ENCODE results near the gene CAMK1D. TPM values are rescaled to one million over a fixed set of nuclear protein-coding genes. Genes with fewer than 3 reads are reported as not detected.

CAMK1D gene
- total and polyA plus RNA-seq, 2 experiments from 2014 or later: 4.6 to 7.2 TPM

DNA sequence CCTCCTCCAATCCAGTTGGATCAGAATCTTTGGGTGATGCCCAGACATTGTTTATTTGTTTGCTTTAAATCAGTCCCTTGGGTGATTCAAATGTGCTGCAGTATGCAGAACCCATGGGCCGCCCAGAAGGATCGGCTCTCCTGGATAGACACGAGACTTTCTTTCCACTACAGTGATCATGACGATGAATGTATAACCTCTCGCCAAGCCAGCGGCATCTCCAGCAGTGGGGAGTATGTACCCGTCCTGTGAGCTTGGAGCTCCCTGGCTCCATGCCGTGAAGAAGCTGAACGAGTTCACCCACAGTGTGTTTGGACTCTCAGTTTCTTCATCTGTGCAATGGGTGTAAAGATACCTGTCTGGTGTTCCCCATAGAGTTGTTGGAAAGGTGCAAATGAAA, 162.3 kb downstream of the CAMK1D start:
- H2AFZ ChIP-seq: no peak overlapping the region
- H3K9me3 Mint-ChIP-seq: no peaks in the 10 kb centered on the region; the same call in 2 of the 3 replicates
- H3K27ac Mint-ChIP-seq: no peak overlapping the region
- ATAC-seq (no peak), DNase-seq (ENCODE audit: low spot score) (no peak)
- TF ChIP-seq ZNF462 (CRISPR knock-in tag; IDR thresholded peaks at IDR 0.05): no peak
- H3K27ac ChIP-seq (ENCODE audit: low read depth): no peak overlapping the region
- peaks cover 4% of the 10 kb centered on the region; the same call in 1 of the 3 replicates for H3K36me3 Mint-ChIP-seq (ENCODE audit: low read depth)
- H3F3A ChIP-seq (replicated peaks; ENCODE audit: low read depth): no peaks in the 10 kb centered on the region
- H3K27me3 ChIP-seq (ENCODE audit: insufficient read depth): no peaks in the 10 kb centered on the region
- H3K4me3 Mint-ChIP-seq: no peak overlapping the region
- peaks cover 4% of the 10 kb centered on the region for H3K27me3 Mint-ChIP-seq (ENCODE audit: insufficient read depth, low read depth, poor library complexity)
- peaks cover 9% of the 10 kb centered on the region; the same call in 1 of the 2 replicates for H3K4me1 ChIP-seq (ENCODE audit: insufficient read depth)
- H3K36me3 ChIP-seq (ENCODE audit: insufficient read depth): no peaks in the 10 kb centered on the region
- H4K20me1 ChIP-seq (replicated peaks; ENCODE audit: insufficient read depth): 0 out of 2 replicates have a peak, but pooled peaks cover 5% of the 10 kb centered on the region
- no peak overlapping the region for H3K4me2 ChIP-seq
- peaks cover 15% of the 10 kb centered on the region for H3K4me1 Mint-ChIP-seq
- H3K4me3 ChIP-seq: no peak overlapping the region
- H3K9me2 ChIP-seq (ENCODE audit: insufficient read depth): no peaks in the 10 kb centered on the region
- H3K79me2 ChIP-seq (replicated peaks; ENCODE audit: insufficient read depth): no peaks in the 10 kb centered on the region; the same call in 1 of the 2 replicates

DNA sequence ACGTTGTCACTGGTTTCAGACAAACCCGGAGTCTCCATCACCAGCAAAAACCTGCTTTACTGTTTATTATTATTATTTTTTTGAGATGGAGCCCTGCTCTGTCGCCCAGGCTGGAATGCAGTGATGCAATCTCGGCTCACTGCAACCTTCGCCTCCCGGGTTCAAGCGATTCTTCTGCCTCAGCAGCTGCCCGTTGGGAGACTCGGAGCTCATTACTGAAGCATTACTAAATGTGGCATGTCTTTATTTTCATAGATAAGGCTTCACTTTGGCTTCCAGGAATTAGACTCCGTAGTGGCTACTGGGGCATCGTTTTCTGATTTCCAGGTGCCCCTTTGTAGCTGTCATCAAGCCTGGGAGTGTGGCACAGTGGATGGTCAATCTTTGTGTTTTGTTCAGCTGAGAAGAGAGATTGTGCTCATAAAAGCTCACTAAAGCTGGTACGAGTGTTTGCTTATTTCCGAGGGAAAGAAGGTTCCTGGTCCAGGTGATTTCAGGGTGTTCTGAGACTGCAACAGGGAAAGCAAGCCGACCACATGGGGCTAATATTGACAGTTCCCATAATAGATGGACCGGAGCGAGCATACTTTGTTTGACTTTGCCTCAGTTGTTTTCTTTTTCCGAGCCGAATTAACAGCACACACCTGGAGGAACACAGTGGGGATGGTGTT, 163.1 kb downstream of the CAMK1D start:
- no peak overlapping the region for H3K4me3 ChIP-seq
- no peak overlapping the region for H3K4me2 ChIP-seq
- peaks cover 4% of the 10 kb centered on the region; the same call in 1 of the 3 replicates for H3K36me3 Mint-ChIP-seq (ENCODE audit: low read depth)
- ATAC-seq (no peak), DNase-seq (ENCODE audit: low spot score) (no peak)
- H4K20me1 ChIP-seq (replicated peaks; ENCODE audit: insufficient read depth): no peaks in the 10 kb centered on the region
- H3K27me3 ChIP-seq (ENCODE audit: insufficient read depth): no peaks in the 10 kb centered on the region
- no peaks in the 10 kb centered on the region for H3K9me2 ChIP-seq (ENCODE audit: insufficient read depth)
- no peak overlapping the region for H3K27ac ChIP-seq (ENCODE audit: low read depth)
- no peaks in the 10 kb centered on the region; the same call in 2 of the 3 replicates for H3K9me3 Mint-ChIP-seq
- no peak overlapping the region for H3K4me3 Mint-ChIP-seq
- no peaks in the 10 kb centered on the region for H3K36me3 ChIP-seq (ENCODE audit: insufficient read depth)
- H3K4me1 Mint-ChIP-seq: peaks cover 15% of the 10 kb centered on the region; the same call in 2 of the 3 replicates
- no peaks in the 10 kb centered on the region; the same call in 1 of the 2 replicates for H3K79me2 ChIP-seq (replicated peaks; ENCODE audit: insufficient read depth)
- no peak overlapping the region for H3K27ac Mint-ChIP-seq
- peaks cover 7% of the 10 kb centered on the region; the same call in 1 of the 2 replicates for H3K4me1 ChIP-seq (ENCODE audit: insufficient read depth)
- H3F3A ChIP-seq (replicated peaks; ENCODE audit: low read depth): no peaks in the 10 kb centered on the region
- H2AFZ ChIP-seq: no peak overlapping the region
- peaks cover 4% of the 10 kb centered on the region for H3K27me3 Mint-ChIP-seq (ENCODE audit: insufficient read depth, low read depth, poor library complexity)
- no peak for TF ChIP-seq ZNF114 (CRISPR knock-in tag; IDR thresholded peaks at IDR 0.05)
- no peak for TF ChIP-seq JUNB (IDR thresholded peaks at IDR 0.05; ENCODE audit: unreplicated experiment)
- no peak for TF ChIP-seq POLR2AphosphoS5 (IDR thresholded peaks at IDR 0.05; ENCODE audit: low read depth)
- TF ChIP-seq ZNF331 (CRISPR knock-in tag; IDR thresholded peaks at IDR 0.05; ENCODE audit: low read depth): no peak
- TF ChIP-seq ZNF462 (CRISPR knock-in tag; IDR thresholded peaks at IDR 0.05): no peak
